Sigmoid colon (tissue), 7 donors: ENCODE measurements around the gene CDH22. TPM values are rescaled to one million over a fixed set of nuclear protein-coding genes. Genes with fewer than 3 reads are reported as not detected.

Source experiments
- DNase-seq: peaks from one replicate; pipeline ENCODE4 v3.0.0-alpha.2; 2019
- H3K27ac ChIP-seq, 4 donors: fragments of 200-600 bp; sonication (generic); one replicate each; pipeline ENCODE4 v1.5.1; 2016 to 2019; ENCODE audit warnings: mild to moderate bottlenecking in 1 of 4
- H3K27me3 ChIP-seq, 3 donors: fragments of 200-600 bp; sonication (generic); one replicate each; pipeline ENCODE4 v1.5.1; 2019; ENCODE audit warnings: mild to moderate bottlenecking in 1 of 3
- H3K36me3 ChIP-seq, 4 donors: fragments of 200-600 bp; sonication (generic); one replicate each; pipeline ENCODE4 v1.5.1; 2016 to 2019
- H3K4me1 ChIP-seq, 4 donors: fragments of 200-600 bp; sonication (generic); one replicate each; pipeline ENCODE4 v1.5.1; 2017 to 2019
- H3K4me3 ChIP-seq, 4 donors: fragments of 200-600 bp; sonication (generic); one replicate each; pipeline ENCODE4 v1.5.1; 2017 to 2019; ENCODE audit warnings: mild to moderate bottlenecking in 2 of 4, moderate library complexity in 1 of 4
- H3K9me3 ChIP-seq, 4 donors: fragments of 200-600 bp in 3 of 4; sonication (generic) in 3 of 4; one replicate each; pipeline versions ENCODE4 v1.5.1 to v1.6.1; 2013 to 2019
- EP300 ChIP-seq, 4 donors: sonication (generic); formaldehyde crosslinking; IDR thresholded peaks; one replicate each; pipeline ENCODE4 v1.6.1; 2017; ENCODE audit warnings: antibody characterized with exemption in 4 of 4
- POLR2A ChIP-seq, 2 donors: fragments of 450-650 bp; IDR thresholded peaks; one replicate each; pipeline ENCODE4 v1.6.1; 2016; ENCODE audit warnings: antibody characterized with exemption in 2 of 2, mild to moderate bottlenecking in 2 of 2, moderate library complexity in 2 of 2
- POLR2AphosphoS5 ChIP-seq, 4 donors: sonication (generic); formaldehyde crosslinking; IDR thresholded peaks; one replicate each; pipeline ENCODE4 v1.6.1; 2017; ENCODE audit warnings: antibody characterized with exemption in 4 of 4
- WGBS, 2 donors: extraction: QIAGEN DNeasy Blood & Tissue Kit; methylation state at CpG; one replicate each; pipeline ENCODE4 v1.1.7; 2013; 5-methylcytosine and 5-hydroxymethylcytosine counted together
- intact Hi-C: fragments of 100-400 bp; cut with DNase I; formaldehyde crosslinking; loops from one replicate; pipeline ENCODE4 v1.15.1; 2023
- polyA plus RNA-seq, 3 donors: library from polyadenylated mRNA; stranded (reverse); fragments of 200-250 nt; gene quantifications; one replicate each; pipeline ENCODE4 v1.2.3, GENCODE V29; 2013
- total RNA-seq, 4 donors: library from RNA; depleted of rRNA; stranded (reverse); fragments of >200 nt; gene quantifications; one replicate each; pipeline ENCODE4 v1.1.0, GENCODE V29; 2016
- TF ChIP-seq, protein P1 (sequence below), 4 experiments: fragments of 450-650 bp in 3 of 4; fragments of 200-600 bp in 1 of 4; IDR thresholded peaks; one replicate each; pipeline ENCODE4 v1.5.1; 2016 to 2019; ENCODE audit warnings: antibody characterized with exemption in 4 of 4, mild to moderate bottlenecking in 3 of 4, moderate library complexity in 2 of 4
- donor health status: healthy with polysubstance abuse.
- donor health status: Bipolar disorder and iron deficiency.
- donor health status: healthy.

Gene CDH22
- total and polyA plus RNA-seq, 7 donors, result 0.06 to 0.55 (median 0.41) TPM; not detected in 4

DNA sequence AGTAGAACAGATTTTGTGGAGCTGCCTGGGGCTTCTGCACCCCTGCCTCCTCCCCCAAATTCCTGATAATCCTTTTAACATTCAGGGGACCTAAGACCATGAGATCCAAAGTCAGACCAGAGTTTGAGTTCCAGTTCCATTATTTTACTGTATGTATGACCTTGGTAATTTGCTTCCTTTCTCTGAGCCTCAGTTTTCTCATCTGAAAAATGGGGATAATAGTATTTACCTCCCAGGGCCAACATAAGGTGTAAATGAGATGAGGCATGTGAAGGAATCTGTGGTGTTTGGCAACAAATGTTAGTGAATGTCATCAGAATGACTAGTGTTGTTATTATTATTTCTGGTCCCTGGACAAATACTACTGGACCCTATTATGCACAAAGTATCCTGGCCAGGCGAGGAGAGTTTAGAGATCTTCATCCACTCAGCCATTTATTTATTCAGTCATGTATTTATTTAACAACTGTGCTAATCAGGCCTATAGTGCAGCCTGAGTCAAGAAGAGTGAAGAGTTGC is 47.3 kb downstream of the CDH22 start:
- H3K27me3 ChIP-seq, result peaks cover 0 to 64% (median 12%) of the 10 kb centered on the region in 3 donors
- no peak overlapping the region for H3K4me3 ChIP-seq
- 53 to 72% methylated on average over 1 of the region's 1 CpG for WGBS, 2 donors
- DNase-seq, result no peak
- TF ChIP-seq POLR2A (IDR thresholded peaks at IDR 0.05) (no peak), POLR2AphosphoS5 (IDR thresholded peaks at IDR 0.05) (no peak), EP300 (IDR thresholded peaks at IDR 0.05) (no peak)
- TF ChIP-seq, protein P1, sequence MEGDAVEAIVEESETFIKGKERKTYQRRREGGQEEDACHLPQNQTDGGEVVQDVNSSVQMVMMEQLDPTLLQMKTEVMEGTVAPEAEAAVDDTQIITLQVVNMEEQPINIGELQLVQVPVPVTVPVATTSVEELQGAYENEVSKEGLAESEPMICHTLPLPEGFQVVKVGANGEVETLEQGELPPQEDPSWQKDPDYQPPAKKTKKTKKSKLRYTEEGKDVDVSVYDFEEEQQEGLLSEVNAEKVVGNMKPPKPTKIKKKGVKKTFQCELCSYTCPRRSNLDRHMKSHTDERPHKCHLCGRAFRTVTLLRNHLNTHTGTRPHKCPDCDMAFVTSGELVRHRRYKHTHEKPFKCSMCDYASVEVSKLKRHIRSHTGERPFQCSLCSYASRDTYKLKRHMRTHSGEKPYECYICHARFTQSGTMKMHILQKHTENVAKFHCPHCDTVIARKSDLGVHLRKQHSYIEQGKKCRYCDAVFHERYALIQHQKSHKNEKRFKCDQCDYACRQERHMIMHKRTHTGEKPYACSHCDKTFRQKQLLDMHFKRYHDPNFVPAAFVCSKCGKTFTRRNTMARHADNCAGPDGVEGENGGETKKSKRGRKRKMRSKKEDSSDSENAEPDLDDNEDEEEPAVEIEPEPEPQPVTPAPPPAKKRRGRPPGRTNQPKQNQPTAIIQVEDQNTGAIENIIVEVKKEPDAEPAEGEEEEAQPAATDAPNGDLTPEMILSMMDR (IDR thresholded peaks at IDR 0.05), result no peak
- no peaks in the 10 kb centered on the region for H3K4me1 ChIP-seq
- intact Hi-C loops, result no loop called here
- H3K9me3 ChIP-seq, result no peaks in the 10 kb centered on the region
- H3K36me3 ChIP-seq, result no peaks in the 10 kb centered on the region
- H3K27ac ChIP-seq, result no peak overlapping the region

DNA sequence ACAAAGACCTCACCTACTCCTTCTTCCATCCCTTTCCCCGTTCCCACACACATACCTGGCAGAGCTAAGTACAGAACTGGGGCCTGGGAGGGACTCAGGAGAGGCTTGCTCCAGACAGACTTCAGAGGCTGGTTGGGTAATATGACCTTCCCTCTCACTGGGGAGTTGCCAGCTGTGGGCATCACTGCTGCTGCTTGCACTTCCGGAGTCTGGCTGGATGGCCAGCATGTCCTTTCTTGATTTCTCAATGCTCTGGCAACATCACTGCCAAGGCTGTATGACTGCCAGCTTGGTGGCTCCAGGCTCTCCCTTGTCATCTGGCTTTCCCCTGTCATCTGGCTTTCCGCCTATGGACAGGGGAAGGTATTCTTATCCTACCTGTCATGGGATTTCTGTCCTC is 47.8 kb downstream of the CDH22 start:
- WGBS, 2 donors, result 69 to 82% methylated on average over 3 of the region's 3 CpGs
- no peaks in the 10 kb centered on the region for H3K4me1 ChIP-seq
- peaks cover 0 to 64% (median 8%) of the 10 kb centered on the region in 3 donors for H3K27me3 ChIP-seq

DNA sequence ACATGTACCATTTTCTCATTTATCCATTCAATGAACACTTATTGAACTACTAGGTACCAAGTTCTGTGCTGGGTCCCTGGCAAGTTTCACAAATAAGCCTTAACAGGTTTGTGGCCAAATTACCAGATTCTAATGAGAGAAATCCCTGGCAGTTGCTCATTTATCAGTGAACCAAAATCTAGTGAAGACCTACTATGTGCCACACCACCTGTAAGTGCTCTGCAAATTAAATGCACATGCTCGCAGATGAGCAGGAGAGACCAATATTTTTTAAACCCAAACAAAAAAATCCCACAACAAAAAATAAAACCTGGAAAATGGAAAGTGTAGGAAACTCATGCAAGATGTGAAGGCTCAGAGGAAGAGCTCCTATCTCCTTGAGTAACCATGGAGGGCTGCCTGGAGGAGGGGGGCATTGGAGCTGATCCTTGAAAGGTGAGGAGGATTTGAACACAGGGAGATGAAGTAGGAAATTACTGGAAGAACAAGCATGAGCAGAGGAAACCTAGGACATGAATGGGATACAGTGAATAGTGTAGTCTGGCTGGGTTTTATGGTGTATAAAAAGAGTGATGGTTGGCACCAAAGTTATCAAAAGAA is 48.9 kb downstream of the CDH22 start:
- H3K27me3 ChIP-seq, result peaks cover 0 to 63% (median 8%) of the 10 kb centered on the region in 3 donors
- 84 to 88% methylated on average over 1 of the region's 1 CpG for WGBS, 2 donors
- H3K4me1 ChIP-seq, result no peaks in the 10 kb centered on the region
- no peak overlapping the region for H3K4me3 ChIP-seq
- H3K36me3 ChIP-seq, result no peaks in the 10 kb centered on the region
- intact Hi-C loops, result no loop called here
- TF ChIP-seq, protein P1 (IDR thresholded peaks at IDR 0.05), result no peak
- TF ChIP-seq POLR2A (IDR thresholded peaks at IDR 0.05), result no peak
- no peak for TF ChIP-seq EP300 (IDR thresholded peaks at IDR 0.05)
- no peak for TF ChIP-seq POLR2AphosphoS5 (IDR thresholded peaks at IDR 0.05)
- no peak for DNase-seq
- H3K9me3 ChIP-seq, result no peaks in the 10 kb centered on the region
- no peak overlapping the region for H3K27ac ChIP-seq

More for the DNA sequence above, 47.8 kb downstream of the CDH22 start:
- DNase-seq, result no peak
- Histone ChIP-seq H3K27ac (no peak overlapping the region), H3K4me3 (no peak overlapping the region), H3K36me3 (no peaks in the 10 kb centered on the region), H3K9me3 (no peaks in the 10 kb centered on the region)
- intact Hi-C loops, result no loop called here
- TF ChIP-seq POLR2AphosphoS5 (IDR thresholded peaks at IDR 0.05) (no peak), EP300 (IDR thresholded peaks at IDR 0.05) (no peak), POLR2A (IDR thresholded peaks at IDR 0.05) (no peak)
- TF ChIP-seq, protein P1 (IDR thresholded peaks at IDR 0.05), result no peak

GRCh38 chr20:46257887-46258286 is 50.4 kb downstream of the CDH22 start:
- 54 to 75% methylated on average over 4 of the region's 4 CpGs for WGBS, 2 donors
- Histone ChIP-seq H3K9me3 (no peaks in the 10 kb centered on the region), H3K27ac (no peak overlapping the region), H3K36me3 (no peaks in the 10 kb centered on the region), H3K4me1 (no peaks in the 10 kb centered on the region), H3K4me3 (no peak overlapping the region), H3K27me3 (peaks cover 0 to 77% (median 9%) of the 10 kb centered on the region in 3 donors)
- intact Hi-C loops, result no loop called here
- TF ChIP-seq POLR2A (IDR thresholded peaks at IDR 0.05) (no peak), EP300 (IDR thresholded peaks at IDR 0.05) (no peak)
- no peak for DNase-seq

GRCh38 chr20:46256293-46256692 is 52.0 kb downstream of the CDH22 start:
- H3K36me3 ChIP-seq, result no peaks in the 10 kb centered on the region
- TF ChIP-seq POLR2A (IDR thresholded peaks at IDR 0.05), result no peak
- TF ChIP-seq EP300 (IDR thresholded peaks at IDR 0.05), result no peak
- no peak for TF ChIP-seq POLR2AphosphoS5 (IDR thresholded peaks at IDR 0.05)
- TF ChIP-seq, protein P1 (IDR thresholded peaks at IDR 0.05), result no peak
- intact Hi-C loops, result no loop called here
- H3K27me3 ChIP-seq, result peaks cover 5 to 85% (median 14%) of the 10 kb centered on the region in 3 donors
- 68 to 76% methylated on average over 4 of the region's 4 CpGs for WGBS, 2 donors
- H3K27ac ChIP-seq, result no peak overlapping the region
- DNase-seq, result no peak
- no peaks in the 10 kb centered on the region for H3K4me1 ChIP-seq
- no peaks in the 10 kb centered on the region for H3K9me3 ChIP-seq
- no peak overlapping the region for H3K4me3 ChIP-seq
